ENCODE data around the gene OXCT1.

Gene OXCT1

DNA sequence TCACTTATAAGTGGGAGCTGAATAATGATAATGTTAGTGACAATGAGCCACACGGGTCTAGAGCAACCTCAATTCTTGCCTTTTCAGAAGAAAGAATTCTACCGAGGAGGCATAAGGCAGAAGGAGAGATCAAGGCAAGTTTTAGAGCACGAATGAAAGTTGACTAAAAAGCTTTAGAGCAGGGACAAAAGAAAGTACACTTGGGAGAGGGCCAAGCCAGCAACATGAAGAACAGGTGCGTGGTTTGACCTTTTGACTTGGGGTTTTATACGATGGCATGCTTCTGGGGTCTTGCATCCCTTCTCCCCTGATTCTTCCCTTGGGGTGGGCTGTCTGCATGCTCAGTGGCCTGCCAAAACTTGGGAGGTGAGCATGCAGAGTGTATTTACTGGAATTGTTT is 12.5 kb upstream of the OXCT1 start:
- Histone ChIP-seq H3K27ac (no peak overlapping the region), H3K4me3 (no peak overlapping the region)
- TF ChIP-seq, protein P1, sequence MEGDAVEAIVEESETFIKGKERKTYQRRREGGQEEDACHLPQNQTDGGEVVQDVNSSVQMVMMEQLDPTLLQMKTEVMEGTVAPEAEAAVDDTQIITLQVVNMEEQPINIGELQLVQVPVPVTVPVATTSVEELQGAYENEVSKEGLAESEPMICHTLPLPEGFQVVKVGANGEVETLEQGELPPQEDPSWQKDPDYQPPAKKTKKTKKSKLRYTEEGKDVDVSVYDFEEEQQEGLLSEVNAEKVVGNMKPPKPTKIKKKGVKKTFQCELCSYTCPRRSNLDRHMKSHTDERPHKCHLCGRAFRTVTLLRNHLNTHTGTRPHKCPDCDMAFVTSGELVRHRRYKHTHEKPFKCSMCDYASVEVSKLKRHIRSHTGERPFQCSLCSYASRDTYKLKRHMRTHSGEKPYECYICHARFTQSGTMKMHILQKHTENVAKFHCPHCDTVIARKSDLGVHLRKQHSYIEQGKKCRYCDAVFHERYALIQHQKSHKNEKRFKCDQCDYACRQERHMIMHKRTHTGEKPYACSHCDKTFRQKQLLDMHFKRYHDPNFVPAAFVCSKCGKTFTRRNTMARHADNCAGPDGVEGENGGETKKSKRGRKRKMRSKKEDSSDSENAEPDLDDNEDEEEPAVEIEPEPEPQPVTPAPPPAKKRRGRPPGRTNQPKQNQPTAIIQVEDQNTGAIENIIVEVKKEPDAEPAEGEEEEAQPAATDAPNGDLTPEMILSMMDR (IDR thresholded peaks at IDR 0.05), result no peak
- no peak for DNase-seq (ENCODE audit: low spot score)

DNA sequence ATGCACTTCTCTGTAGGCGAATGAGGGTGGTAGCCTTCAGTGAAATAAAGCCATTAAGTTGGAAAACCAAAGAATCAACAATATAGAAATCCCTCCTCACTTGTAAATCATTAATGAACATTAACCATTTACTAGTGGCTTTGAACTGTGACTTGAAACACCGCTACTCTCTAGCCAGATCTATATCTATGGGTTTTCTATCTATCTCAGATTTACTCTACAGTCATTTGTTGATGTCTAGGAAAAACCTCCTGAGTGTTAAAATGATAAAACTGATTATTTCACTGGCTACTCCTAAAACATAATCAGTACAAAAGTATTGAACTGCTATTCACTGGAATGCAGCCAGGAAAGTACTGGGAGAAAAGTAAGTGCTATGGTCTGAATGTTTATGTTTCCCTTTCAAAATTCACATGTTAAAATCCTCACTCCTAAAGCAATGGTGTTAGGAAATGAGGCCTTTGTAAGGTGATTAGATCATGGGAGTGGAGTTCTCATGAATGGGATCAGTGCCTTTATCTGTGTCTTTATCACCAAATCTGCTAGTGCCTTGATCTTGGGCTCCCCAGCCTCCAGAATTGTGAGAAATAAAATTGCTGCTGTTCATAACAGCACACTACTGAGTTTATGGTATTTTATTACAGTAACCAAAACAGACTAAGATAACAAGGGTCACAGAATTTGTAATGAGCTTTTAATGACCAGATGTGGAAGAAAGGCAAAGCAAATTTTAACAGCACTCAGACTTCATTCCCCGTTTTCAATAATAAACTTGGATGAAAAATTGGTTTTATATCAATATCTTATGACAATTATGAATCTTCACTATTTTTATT is 8.6 kb upstream of the OXCT1 start:
- no peak for DNase-seq (ENCODE audit: low spot score)
- Histone ChIP-seq H3K27ac (no peak overlapping the region), H3K4me3 (no peak overlapping the region)
- TF ChIP-seq, protein P1 (IDR thresholded peaks at IDR 0.05), result no peak

DNA sequence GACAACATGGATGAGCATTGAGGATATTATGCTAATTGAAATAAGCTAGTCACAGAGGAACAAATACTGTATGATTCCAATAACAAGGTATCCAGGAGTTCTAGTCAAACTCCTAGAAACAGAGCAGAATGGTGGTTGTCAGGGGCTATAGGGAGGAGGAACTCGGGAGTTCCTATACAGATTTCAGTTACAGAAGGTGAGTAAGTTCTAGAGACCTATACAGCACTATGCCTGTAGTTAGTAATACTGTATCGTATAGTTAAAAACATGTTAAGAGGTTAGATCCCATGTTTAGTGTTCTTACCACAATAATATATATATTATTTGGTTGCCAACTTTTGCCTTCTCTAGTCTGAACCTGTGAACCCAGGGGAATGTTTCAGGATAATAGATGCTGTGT is 7.9 kb upstream of the OXCT1 start:
- TF ChIP-seq, protein P1 (IDR thresholded peaks at IDR 0.05), result no peak
- Histone ChIP-seq H3K4me3 (no peak overlapping the region), H3K27ac (no peak overlapping the region)
- no peak for DNase-seq (ENCODE audit: low spot score)

DNA sequence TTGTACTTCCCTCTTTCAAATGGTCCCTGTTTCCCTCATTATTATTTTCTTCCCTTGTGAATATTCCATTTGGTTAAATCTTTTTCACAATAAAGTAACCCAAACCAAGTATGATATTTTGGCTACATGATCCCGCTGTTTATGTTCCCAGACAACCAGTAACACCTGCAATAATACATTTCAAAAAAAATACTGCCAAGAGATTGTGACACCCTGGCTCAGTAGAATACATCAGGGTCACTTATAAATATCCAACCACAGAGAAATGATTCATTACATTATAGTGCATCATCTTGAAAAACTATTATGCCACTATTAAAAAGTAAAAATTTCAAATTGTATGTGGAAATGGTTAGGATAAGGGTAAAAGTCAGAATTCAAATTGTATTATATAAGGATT is 7.2 kb upstream of the OXCT1 start:
- H3K4me3 ChIP-seq, result no peak overlapping the region
- TF ChIP-seq, protein P1 (IDR thresholded peaks at IDR 0.05), result no peak
- no peak for DNase-seq (ENCODE audit: low spot score)
- no peak overlapping the region for H3K27ac ChIP-seq

DNA sequence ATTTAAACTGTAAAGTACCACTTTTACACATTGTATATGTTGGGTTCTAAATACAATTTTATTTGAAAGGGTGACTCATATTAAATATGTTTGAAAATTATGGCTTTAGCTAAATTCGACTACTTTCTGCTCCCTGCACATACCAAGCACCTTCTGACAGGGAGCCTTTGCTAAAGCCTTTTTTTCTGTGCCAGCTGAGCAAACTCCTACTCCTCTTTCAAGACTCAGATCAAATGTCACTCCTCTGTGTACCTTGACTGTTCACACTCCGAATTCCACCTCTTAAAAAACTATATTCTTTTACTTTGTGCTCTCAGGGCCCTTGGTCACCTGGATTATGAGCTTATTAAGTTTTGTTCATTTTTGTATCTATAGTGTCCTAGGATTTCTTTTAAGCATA is 6.5 kb upstream of the OXCT1 start:
- Histone ChIP-seq H3K4me3 (no peak overlapping the region), H3K27ac (no peak overlapping the region)
- TF ChIP-seq, protein P1 (IDR thresholded peaks at IDR 0.05), result no peak
- DNase-seq (ENCODE audit: low spot score), result no peak

DNA sequence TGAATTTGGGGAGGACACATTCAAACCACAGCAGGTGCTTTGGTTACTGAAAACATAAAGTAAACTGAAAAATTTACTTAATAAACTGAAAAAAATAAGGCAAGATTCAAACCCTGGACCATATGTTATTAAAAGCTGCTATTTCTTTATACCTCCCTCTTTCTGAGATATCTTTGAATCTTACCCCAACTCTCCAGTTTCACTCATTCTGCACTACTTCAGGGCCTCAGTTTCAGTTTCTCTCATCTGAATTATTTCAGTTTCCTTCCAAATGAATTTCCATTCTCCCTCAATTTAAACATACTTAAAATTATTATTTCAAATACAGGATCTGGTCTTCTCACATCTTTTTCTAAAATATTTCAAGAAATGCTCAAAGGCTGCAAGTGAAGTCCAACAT is 4.9 kb upstream of the OXCT1 start:
- TF ChIP-seq, protein P1 (IDR thresholded peaks at IDR 0.05), result no peak
- DNase-seq (ENCODE audit: low spot score), result no peak
- no peak overlapping the region for H3K27ac ChIP-seq
- H3K4me3 ChIP-seq, result no peak overlapping the region

DNA sequence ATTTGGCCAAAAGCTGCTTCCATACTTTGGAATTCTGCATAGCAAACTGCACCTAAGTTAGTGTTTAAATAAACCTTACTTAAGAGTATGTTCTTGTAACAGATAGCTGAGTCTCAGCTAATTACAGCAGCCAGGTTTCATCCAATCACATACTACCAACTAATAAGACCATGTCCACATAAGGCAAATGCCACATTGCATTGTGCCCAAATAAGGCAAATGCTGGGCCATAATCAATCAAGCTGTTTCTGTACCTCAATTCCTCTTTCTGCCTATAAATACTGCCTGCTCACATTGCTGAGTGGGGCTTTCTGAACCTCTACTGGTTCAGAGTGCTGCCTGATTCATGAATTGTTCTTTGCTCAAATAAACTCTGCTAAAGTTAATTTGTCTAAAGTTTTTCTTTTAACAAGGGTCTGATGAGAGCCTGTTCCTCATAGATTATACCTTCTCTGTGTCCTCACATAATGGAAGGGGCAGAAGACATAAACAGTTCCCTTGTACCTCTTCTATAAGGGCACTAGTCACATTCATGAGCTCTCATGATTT is 4.4 kb upstream of the OXCT1 start:
- H3K4me3 ChIP-seq, result no peak overlapping the region
- no peak overlapping the region for H3K27ac ChIP-seq
- no peak for DNase-seq (ENCODE audit: low spot score)
- TF ChIP-seq, protein P1 (IDR thresholded peaks at IDR 0.05), result no peak

All from coronary artery (tissue), 2 donors.